Activated naive CD4-positive, alpha-beta T cell treated with anti-CD3 and anti-CD28 coated beads, Interleukin-2, amount 10 ng/mL, durations not matched to agents 7 days and 5 days (primary cell): ENCODE data around the gene CCNYL1.
"Not testable (repeated sequence)": the region's sequence is repeated elsewhere in the genome, so short reads cannot be mapped to it uniquely, and the experiment has no call there.

Experiments used
- CTCF ChIA-PET: fragments of 350-600 bp; sonication (Branson Sonifier 250); formaldehyde crosslinking; loops from one replicate; lab custom pipeline; 2021; ENCODE audit warnings: antibody characterized with exemption; lab: Charles Lee
- DNase-seq: peaks from one replicate; pipeline ENCODE4 v3.0.0-alpha.2; 2020
- H3K27ac Mint-ChIP-seq: one replicate; pipeline ENCODE4 v1.8.0; 2021; ENCODE audit warnings: mild to moderate bottlenecking, moderate library complexity, mixed read lengths
- H3K27me3 Mint-ChIP-seq: one replicate; pipeline ENCODE4 v1.8.0; 2021; ENCODE audit warnings: mild to moderate bottlenecking, mixed read lengths
- H3K36me3 Mint-ChIP-seq: one replicate; pipeline ENCODE4 v1.8.0; 2021; ENCODE audit warnings: mixed read lengths
- H3K4me1 Mint-ChIP-seq: one replicate; pipeline ENCODE4 v1.8.0; 2021; ENCODE audit warnings: mixed read lengths
- H3K4me3 Mint-ChIP-seq: one replicate; pipeline ENCODE4 v1.8.0; 2021; ENCODE audit warnings: mild to moderate bottlenecking, moderate library complexity, mixed read lengths
- H3K9me3 Mint-ChIP-seq: one replicate; pipeline ENCODE4 v1.8.0; 2021; ENCODE audit warnings: mixed read lengths

CCNYL1 gene

DNA sequence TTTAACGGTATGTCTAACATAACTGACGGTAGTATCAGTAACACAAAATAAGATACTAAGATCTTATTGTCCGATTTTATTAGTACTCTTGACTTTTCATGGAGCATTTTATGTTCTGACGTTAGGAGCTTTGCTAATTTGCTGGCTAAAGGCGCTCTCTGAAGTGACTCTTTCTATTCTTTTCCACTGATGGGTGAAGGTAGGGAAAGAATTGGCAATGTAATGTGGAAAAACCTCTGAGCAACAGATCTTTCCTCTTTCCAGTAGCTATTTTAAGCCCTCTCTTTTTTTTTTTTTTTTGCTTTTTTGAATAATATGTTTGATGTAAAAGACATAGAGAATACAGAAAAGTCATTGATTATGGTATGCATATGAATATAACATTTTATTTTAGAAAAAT is 4.6 kb downstream of the CCNYL1 start:
- H3K4me1 Mint-ChIP-seq = peaks cover 19% of the 10 kb centered on the region
- no peak for DNase-seq
- no peaks in the 10 kb centered on the region for H3K9me3 Mint-ChIP-seq
- no peaks in the 10 kb centered on the region for H3K27me3 Mint-ChIP-seq
- H3K27ac Mint-ChIP-seq = no peak overlapping the region
- H3K4me3 Mint-ChIP-seq = no peak overlapping the region
- CTCF ChIA-PET = no interaction called here
- peaks cover 2% of the 10 kb centered on the region for H3K36me3 Mint-ChIP-seq

DNA sequence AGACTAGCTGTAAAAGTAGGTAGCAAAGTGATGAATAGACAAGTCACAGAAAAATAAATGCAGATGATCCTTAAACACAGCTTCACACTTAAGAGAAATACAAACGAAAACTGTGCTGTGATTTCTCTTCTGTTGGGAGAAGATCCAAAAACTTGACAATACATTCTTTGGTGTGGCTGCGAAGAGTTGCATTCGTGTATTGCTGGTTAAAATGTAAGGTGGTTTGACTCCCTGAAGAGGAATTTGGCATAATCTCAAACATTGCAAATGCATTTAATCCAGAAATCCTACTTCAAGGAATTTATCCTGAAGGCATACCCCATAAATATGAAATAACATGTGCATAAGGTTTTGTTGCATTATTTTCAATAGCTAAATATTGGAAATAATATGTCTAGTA is 7.1 kb downstream of the CCNYL1 start:
- no peak overlapping the region for H3K27ac Mint-ChIP-seq
- CTCF ChIA-PET = no interaction called here
- peaks cover 8% of the 10 kb centered on the region for H3K4me1 Mint-ChIP-seq
- no peaks in the 10 kb centered on the region for H3K9me3 Mint-ChIP-seq
- no peaks in the 10 kb centered on the region for H3K27me3 Mint-ChIP-seq
- no peak overlapping the region for H3K4me3 Mint-ChIP-seq
- no peak for DNase-seq
- H3K36me3 Mint-ChIP-seq = peaks cover 2% of the 10 kb centered on the region

DNA sequence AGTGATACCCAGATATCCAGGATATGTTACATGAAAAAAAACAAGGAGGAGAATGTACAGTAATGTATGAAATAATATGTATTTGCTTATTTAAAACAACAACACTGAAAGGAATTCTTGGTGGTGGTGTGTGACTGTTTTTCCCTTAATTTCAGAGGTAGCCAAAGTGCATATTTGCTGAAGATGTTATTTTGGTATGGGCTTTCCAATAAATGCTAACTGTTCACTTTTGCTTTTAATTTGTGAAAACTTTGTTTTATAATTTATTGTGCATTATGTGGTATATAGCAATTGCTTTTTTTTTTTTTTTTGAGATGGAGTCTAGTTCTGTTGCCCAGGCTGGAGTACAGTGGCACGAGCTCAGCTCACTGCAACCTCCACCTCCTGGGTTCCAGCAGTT is 7.6 kb downstream of the CCNYL1 start:
- no peak for DNase-seq
- CTCF ChIA-PET = no interaction called here
- H3K4me1 Mint-ChIP-seq = peaks cover 7% of the 10 kb centered on the region
- no peak overlapping the region for H3K27ac Mint-ChIP-seq
- peaks cover 2% of the 10 kb centered on the region for H3K36me3 Mint-ChIP-seq
- no peak overlapping the region for H3K4me3 Mint-ChIP-seq
- no peaks in the 10 kb centered on the region for H3K27me3 Mint-ChIP-seq
- H3K9me3 Mint-ChIP-seq = no peaks in the 10 kb centered on the region

DNA sequence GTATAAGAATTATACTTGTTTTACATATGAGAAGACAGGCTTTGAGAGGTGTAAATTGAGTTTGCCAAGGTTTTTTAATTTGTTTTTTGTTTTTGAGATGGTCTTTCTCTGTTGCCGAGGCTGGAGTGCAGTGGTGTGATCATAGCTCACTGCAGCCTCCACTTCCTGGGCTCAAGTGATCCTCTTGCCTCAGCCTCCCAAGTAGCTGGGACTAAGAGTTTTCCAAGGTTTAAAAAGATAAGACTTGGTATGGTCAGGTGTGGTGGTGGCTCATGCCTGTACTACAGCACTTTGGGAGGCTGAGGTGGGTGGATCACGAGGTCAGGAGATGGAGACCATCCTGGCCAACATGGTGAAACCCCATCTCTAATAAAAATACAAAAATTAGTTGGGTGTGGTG is 8.2 kb downstream of the CCNYL1 start:
- H3K4me1 Mint-ChIP-seq, H3K27me3 Mint-ChIP-seq, H3K36me3 Mint-ChIP-seq, H3K9me3 Mint-ChIP-seq, DNase-seq, H3K27ac Mint-ChIP-seq, H3K4me3 Mint-ChIP-seq: not testable (repeated sequence)
- CTCF ChIA-PET = interaction anchor here (1.3 kb wide), 1 partner anchor 94 kb away, joined by 5 read pairs; the partner anchor contains the start of gene METTL21A

- no peak for DNase-seq
- Mint-ChIP-seq H3K27ac (no peak overlapping the region), H3K36me3 (no peaks in the 10 kb centered on the region), H3K4me3 (no peak overlapping the region), H3K4me1 (peaks cover 6% of the 10 kb centered on the region), H3K9me3 (no peaks in the 10 kb centered on the region), H3K27me3 (no peaks in the 10 kb centered on the region)
- CTCF ChIA-PET = interaction anchor here (1.3 kb wide), 1 partner anchor 95 kb away, joined by 5 read pairs; the partner anchor contains the start of gene METTL21A
Observed at GRCh38 chr2:207720517-207721187, 9.2 kb downstream of the CCNYL1 start.

- Mint-ChIP-seq H3K9me3 (no peaks in the 10 kb centered on the region), H3K27ac (no peak overlapping the region), H3K4me1 (peaks cover 14% of the 10 kb centered on the region), H3K36me3 (no peaks in the 10 kb centered on the region), H3K27me3 (no peaks in the 10 kb centered on the region), H3K4me3 (no peak overlapping the region)
- DNase-seq = no peak
- CTCF ChIA-PET = no interaction called here
Observed at GRCh38 chr2:207722773-207723424, 11.5 kb downstream of the CCNYL1 start.

- H3K9me3 Mint-ChIP-seq, H3K4me3 Mint-ChIP-seq, H3K27me3 Mint-ChIP-seq, CTCF ChIA-PET, DNase-seq, H3K36me3 Mint-ChIP-seq, H3K27ac Mint-ChIP-seq: not testable (repeated sequence)
- peaks cover 14% of the 10 kb centered on the region for H3K4me1 Mint-ChIP-seq
Observed at GRCh38 chr2:207723425-207723787, 12.0 kb downstream of the CCNYL1 start.

GRCh38 chr2:207724113-207724512 is 12.7 kb downstream of the CCNYL1 start:
- Mint-ChIP-seq H3K4me3 (no peak overlapping the region), H3K36me3 (peaks cover 1% of the 10 kb centered on the region), H3K4me1 (peaks cover 14% of the 10 kb centered on the region), H3K27me3 (no peaks in the 10 kb centered on the region), H3K27ac (no peak overlapping the region), H3K9me3 (no peaks in the 10 kb centered on the region)
- CTCF ChIA-PET = interaction anchor here (1.3 to 1.8 kb wide), 2 partner anchors 22 to 97 kb away, joined by 4 to 5 read pairs; no protein-coding TSS in a partner anchor
- DNase-seq = no peak

DNA sequence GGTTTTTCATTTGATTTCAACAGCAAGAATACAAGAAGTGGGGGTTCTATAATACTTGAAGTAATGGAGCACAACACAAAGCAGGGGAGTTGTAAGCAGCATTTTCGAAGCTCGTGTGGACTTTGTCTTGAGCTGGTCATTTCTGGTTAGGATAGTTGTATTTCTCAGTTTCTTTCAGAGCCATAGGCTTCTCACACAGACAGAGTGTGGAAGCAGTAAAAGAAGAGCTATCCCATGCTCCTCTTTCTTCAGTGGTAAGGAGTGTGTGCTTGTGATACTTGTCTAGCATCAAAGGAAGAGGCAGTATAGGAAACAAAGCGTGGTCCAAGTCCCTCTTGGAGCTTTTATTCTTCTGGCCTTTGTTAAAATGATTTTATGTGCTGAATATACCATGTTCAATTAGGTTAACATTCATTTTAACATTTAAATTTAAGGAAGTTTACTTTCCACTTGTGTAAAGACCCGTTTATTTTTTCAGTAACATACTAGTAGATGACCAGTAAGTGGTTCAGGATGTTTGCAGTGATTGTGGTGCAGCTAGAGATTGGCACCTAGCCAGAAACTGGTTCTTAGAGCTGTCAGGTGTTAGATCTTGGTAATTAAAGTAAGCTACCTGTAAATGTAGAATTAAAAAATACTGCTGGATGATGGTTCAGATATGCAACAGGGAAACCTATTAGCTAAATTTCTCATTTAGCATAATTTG is 14.6 kb downstream of the CCNYL1 start:
- CTCF ChIA-PET = interaction anchor here (0.7 to 1.8 kb wide), 4 partner anchors 9 to 99 kb away, joined by 3 to 5 read pairs (median 4); no protein-coding TSS in a partner anchor
- Mint-ChIP-seq H3K27me3 (no peaks in the 10 kb centered on the region), H3K27ac (no peak overlapping the region), H3K9me3 (no peaks in the 10 kb centered on the region), H3K4me3 (no peak overlapping the region), H3K4me1 (peaks cover 14% of the 10 kb centered on the region), H3K36me3 (peaks cover 3% of the 10 kb centered on the region)
- no peak for DNase-seq

- Mint-ChIP-seq H3K27ac (no peak overlapping the region), H3K27me3 (no peaks in the 10 kb centered on the region), H3K36me3 (peaks cover 3% of the 10 kb centered on the region), H3K4me1 (peaks cover 14% of the 10 kb centered on the region), H3K9me3 (no peaks in the 10 kb centered on the region), H3K4me3 (no peak overlapping the region)
- DNase-seq = no peak
- CTCF ChIA-PET = interaction anchor here (1.2 to 1.4 kb wide), 2 partner anchors 18 to 307 kb away, joined by 3 to 5 read pairs; no protein-coding TSS in a partner anchor
Observed at GRCh38 chr2:207727261-207727660, 15.8 kb downstream of the CCNYL1 start.

DNA sequence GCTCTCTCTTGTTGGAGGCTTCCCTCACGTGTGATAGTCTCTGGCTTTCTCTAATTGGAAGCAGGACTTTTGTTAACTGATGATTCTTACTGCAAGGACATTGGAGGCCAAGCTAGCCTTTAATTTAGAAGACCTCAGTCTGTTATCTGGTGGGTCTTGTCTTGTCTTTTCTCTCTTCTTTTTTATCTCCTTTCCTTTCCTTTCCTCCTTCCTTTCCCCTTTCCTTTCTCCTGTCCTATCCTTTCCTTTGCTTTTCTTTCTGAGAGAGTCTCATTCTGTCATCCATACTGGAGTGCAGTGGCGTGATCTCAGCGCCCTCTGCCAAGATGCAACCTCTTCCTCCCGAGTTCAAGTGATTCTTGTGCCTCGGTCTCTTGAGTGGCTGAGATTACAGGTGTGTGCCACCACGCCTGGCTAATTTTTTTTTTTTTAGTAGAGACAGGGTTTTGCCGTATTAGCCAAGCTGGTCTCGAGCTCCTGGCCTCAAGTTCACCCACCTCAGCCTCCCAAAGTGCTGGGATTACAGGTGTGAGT is 18.1 kb downstream of the CCNYL1 start:
- no peak overlapping the region for H3K4me3 Mint-ChIP-seq
- H3K36me3 Mint-ChIP-seq = peaks cover 3% of the 10 kb centered on the region
- H3K4me1 Mint-ChIP-seq = peaks cover 8% of the 10 kb centered on the region
- CTCF ChIA-PET = no interaction called here
- H3K9me3 Mint-ChIP-seq = no peaks in the 10 kb centered on the region
- H3K27me3 Mint-ChIP-seq = no peaks in the 10 kb centered on the region
- no peak overlapping the region for H3K27ac Mint-ChIP-seq
- DNase-seq = no peak

- CTCF ChIA-PET = no interaction called here
- DNase-seq = no peak
- Mint-ChIP-seq H3K4me1 (peaks cover 8% of the 10 kb centered on the region), H3K4me3 (no peak overlapping the region), H3K27me3 (no peaks in the 10 kb centered on the region), H3K27ac (no peak overlapping the region), H3K36me3 (peaks cover 5% of the 10 kb centered on the region), H3K9me3 (no peaks in the 10 kb centered on the region)
Observed at GRCh38 chr2:207731138-207731537, 19.7 kb downstream of the CCNYL1 start.

DNA sequence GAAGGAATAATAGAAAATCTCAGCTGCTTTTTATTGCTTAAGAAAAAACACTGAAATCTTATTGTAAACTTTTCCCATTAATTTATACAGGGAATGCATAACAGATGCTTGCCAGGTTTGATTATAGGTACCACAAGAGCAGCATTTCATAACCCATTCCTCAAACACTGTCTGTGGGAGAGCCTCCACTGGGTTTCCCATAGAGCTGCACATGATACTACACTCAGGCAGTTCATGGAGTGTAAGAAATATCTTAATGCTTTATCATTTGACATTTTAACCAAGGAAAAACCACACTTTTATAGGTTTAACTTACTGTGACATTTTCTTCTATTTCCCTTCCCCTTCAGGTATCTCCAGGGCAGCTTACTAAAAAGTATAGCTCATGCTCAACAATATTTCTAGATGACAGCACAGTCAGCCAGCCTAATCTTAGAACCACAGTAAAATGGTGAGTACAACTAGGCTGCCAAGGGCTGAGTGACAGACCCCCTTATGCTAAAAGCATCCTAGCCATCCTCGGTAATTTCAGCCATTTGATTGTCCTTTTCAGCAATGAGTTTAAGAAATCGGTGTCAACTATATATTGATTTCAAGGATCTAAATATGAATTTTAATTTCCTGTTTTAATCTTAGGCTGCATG is 22.3 kb downstream of the CCNYL1 start:
- Mint-ChIP-seq H3K36me3 (peaks cover 4% of the 10 kb centered on the region), H3K4me1 (peaks cover 5% of the 10 kb centered on the region), H3K27me3 (no peaks in the 10 kb centered on the region), H3K4me3 (no peak overlapping the region), H3K9me3 (no peaks in the 10 kb centered on the region), H3K27ac (no peak overlapping the region)
- CTCF ChIA-PET = interaction anchor here (0.6 to 1.2 kb wide), 3 partner anchors 12 to 155 kb away, joined by 4 to 5 read pairs (median 4); no protein-coding TSS in a partner anchor
- no peak for DNase-seq

GRCh38 chr2:207734264-207734635 is 22.8 kb downstream of the CCNYL1 start:
- DNase-seq = no peak
- peaks cover 5% of the 10 kb centered on the region for H3K4me1 Mint-ChIP-seq
- no peaks in the 10 kb centered on the region for H3K27me3 Mint-ChIP-seq
- H3K27ac Mint-ChIP-seq = no peak overlapping the region
- CTCF ChIA-PET = interaction anchor here (0.6 to 1.2 kb wide), 4 partner anchors 8 to 156 kb away, joined by 3 to 5 read pairs (median 4); no protein-coding TSS in a partner anchor
- peaks cover 4% of the 10 kb centered on the region for H3K36me3 Mint-ChIP-seq
- H3K4me3 Mint-ChIP-seq = no peak overlapping the region
- no peaks in the 10 kb centered on the region for H3K9me3 Mint-ChIP-seq
